Measurements from ENCODE around the gene ST6GALNAC4.
"Not testable (repeated sequence)": the region's sequence is repeated elsewhere in the genome, so short reads cannot be mapped to it uniquely, and the experiment has no call there.

The ST6GALNAC4 gene

DNA sequence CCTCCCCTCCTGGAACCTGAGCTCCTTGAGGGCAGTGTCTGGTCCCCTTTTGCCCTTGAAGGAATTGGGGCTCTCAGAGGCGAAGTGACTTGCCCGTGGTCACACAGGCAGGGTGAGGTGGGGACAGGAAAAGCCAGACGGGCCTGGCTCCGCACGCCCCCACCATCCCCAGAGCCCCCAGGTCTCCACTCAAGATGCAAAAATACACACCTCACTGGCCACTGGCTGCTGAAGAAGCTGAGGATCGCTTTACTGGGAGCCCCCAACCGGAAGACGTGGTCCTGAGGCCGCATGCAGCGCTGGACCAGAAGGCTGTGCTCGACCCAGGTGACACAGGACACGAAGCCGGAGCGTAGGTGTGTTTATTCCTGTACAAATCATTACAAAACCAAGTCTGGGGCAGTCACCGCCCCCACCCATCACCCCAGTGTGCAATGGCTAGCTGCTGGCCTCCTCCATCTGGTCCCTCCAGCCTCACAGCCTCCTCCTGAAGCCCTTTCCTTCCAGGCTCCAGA, 31.8 kb downstream of the ST6GALNAC4 start:
- DNase-seq = no peak

DNA sequence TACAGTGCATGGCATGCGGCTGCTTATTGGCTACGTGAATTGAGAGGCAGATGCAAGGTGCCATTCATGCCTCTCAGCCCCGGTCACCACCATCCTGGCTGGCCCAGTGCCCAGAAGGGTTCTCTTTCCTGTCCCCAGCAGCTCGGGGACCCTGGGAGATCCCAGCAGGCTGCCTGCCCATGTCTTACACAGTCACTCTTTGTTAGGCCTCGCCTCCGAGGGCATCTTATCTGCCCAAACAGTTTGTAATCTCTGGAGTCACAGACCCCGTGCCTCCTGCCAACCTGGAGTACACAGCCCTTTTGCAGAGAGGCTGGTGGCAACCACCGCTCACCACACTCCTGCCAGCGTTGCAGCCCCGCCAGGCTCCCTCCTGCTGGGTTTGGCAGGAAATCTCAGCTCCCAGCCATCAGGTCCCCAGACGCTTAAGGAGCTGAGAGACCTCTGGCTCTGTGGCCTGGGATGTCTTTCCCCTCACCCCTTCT, 32.4 kb downstream of the ST6GALNAC4 start:
- DNase-seq = no peak

DNA sequence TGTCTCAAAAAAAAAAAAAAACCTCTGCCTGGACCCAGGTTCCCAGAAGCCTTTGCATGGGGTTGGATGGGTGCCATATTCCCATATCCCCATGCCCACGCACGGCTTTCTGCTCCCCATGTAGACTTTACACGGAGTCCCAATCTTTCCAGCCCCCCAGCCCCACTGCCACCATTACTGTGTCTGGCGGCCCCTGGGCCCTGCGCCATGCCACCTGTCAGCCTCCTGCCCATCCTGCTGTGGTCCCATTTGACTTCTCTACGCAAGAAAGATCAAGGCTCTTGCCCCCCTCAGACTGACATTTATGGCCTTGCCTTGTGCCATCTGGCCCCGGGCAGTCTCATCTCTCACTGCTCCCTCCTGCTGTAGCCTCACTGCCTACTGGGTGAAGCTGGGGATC, 32.9 kb downstream of the ST6GALNAC4 start:
- DNase-seq = no peak

DNA sequence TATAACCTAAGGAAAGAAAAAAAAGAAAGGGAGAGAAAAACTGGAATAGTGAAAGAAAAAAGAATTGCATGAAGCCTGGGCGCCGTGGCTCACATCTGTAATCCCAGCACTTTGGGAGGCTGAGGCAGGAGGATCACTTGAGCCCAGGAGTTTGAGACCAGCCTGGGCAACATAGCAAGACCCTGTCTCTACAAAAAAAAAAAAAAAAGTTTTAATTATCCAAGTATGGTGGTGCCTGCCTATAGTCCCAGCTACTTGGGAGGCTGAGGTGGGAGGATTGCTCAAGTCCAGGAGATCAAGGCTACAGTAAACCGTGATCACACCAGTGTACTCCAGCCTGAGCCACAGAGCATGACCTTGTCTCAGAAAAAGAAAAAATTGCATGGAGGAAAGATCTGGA, 35.1 kb downstream of the ST6GALNAC4 start:
- DNase-seq = not testable (repeated sequence)

DNA sequence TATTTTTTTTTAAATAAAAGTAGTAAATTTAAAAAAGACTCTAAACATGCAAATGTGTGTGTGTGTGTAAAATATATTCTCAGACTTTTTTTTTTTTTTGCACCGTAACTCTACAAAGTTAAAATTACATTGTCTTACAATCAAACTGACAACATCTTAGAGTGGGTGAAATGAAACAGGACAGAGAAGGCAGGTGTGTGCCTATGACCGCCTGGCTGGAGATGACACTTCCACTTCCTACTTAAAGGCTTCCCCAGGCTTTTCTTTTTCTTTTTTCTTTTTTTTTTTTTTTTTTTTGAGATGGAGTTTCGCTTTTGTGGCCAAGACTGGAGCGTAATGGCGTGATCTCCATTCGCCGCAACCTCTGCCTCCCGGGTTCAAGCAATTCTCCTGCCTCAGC, 36.7 kb downstream of the ST6GALNAC4 start:
- DNase-seq = no peak

DNA sequence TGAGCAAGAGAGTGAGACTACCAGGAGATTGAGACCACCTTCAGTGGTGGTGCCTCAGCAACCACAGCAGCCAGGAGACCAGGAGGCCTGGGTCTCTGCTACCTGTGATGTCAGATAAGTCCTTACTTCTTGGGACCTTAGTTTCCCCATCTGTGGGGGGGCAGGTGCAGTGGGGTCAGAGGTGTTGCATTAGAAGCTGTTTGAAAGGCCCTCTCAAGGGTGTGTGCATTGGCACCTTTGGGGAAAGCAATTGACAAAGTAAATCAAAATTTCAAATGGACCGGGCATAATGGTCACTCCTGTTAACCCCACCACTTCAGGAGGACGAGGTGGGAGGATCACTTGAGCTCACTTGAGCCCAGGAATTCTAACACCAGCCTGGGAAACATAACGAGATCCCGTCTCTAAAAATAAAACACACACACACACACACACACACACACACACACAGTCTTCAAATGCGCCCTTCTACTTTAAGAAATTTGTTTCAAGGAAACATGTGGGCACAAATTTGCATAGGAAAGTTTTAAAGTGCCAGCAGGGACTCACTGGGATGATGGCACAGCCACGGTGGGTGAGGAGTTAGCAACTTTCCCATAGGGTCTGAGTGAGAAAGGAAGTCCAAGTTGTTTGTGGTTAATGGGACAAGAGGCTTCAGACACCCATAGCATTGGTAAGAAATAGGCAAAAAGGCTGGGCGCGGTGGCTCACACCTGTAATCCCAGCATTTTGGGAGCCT, 38.0 kb downstream of the ST6GALNAC4 start:
- no peak for DNase-seq

DNA sequence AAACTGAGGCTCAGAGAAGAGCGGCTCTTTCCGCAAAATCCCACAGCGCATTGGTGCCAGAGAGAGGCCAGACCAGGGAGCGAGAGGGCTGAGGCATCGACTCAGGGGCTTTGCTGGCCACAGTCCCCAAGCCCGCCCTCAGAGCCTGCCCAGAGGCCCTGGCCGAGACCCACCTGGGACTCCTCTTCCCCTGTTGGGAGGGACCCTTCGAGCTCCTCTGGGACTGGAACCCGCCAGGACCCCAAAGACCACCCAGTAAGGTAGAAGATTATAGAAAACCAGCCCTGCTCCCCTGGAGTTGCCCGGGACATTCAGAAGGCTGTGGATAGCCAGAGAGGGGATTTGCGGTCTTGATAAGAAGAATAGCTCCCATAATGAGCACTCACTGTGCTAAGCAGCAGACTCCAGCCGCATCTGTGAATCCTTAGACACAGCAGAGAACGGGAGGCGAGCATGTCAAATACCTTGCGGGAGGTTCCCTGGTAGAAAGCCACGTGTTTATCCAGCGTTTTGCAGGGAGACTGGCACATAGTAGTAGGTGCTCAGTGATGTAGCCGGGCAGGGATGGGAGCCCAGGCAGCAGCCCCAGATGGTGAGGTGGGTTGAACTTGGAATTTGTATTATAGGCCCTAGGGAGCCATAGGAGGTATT, 38.7 kb downstream of the ST6GALNAC4 start:
- DNase-seq = no peak

DNA sequence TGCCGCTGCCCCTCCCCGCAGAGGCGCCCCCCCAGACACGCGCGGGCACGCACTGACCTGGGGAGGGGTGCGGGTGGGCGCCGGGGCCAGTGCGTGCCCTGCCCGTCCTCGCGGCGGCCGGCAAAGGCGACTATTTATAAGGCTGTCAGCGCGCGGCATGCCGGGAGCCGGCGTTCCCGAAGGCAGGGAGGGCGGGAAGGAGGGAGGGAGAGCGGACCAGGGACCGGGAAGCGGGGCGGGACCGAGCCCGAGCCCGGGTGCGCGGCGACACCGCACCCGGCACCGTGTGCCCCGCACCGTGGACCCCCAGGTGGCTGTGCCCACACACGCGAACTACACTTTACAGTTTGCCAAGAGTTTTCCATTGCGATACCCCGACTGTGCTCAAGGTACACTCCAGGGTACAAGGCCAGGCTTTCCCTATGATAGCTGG, 39.3 kb downstream of the ST6GALNAC4 start, which contains the start of gene AK1:
TSS of gene AK1 (minus strand) at position 110 of the 433 bp plus-strand sequence. CDS start 3,058 bp downstream, outside the sequence.
- DNase-seq = no peak

DNA sequence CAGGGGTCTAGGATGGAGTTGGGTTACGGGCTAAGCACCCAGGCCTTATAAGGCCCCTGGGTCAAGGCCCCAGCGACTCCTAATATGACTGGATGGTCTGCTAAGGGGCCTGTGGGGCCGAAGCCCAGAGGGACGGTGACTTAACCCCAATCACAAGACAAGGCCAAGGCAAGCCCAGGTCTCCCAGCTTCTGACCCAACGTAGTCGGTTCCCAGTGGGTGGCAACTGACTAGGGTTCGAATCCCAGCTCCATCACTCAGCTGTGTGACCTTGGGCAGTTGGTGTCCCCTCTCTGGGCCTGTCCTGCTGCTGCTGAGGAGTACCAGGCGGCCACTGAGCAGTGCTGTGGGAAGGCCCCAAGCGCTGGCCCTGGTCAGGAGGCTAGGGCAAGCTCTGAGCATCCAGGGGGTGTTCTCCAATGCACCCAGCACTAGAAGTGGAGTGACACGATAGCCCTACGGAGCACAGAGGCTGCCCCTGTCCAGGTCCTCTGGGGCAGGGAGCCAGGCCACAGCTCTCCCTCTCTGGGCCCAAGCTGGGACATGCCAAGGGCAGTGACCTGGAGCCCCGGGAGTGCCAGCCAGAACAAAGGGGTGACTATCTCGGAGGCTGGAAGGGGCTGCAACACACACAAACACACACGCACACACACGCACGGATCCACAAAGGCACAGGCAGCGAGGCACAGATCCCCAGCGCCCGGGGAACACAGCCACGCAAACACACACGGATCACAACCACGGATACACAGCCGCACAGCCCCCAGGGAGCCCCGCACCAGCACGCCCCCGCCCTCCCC, 39.9 kb downstream of the ST6GALNAC4 start:
- no peak for DNase-seq

DNA sequence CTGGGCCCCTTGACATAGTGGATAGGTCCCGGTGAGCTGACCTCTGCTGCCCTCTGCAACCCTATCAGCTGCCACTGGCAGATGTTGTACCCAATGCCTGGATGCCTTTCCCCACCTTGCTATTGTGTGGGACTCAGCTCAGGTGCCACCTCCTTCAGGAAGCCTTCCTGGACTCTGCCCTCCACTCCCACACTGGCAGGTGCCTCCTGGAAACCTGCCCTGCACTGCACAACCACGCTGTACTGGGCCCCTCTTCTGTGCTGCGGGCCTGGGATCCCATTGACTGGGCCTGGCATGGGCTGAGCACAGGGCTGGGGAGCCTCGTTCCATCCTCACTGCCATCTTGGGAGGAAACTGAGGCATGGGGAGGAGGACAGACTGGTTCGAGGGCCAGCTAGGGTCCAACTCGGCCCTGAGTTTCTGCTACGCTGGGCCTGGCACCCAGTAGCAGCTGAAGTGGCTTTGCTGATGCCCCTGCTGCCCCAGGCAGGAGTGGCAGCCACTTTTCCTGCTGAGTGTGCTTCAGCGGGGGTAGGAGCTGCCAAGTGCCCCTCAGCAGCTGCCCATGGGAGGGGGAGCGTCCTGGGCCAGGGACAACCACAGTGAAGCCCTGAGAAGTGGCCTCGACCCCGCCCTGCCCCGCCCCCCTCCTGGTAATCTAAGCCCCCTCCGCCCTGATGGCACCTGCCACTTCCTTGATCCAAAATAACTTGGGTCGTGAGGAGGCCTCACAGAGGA, 40.6 kb downstream of the ST6GALNAC4 start:
- DNase-seq = no peak

DNA sequence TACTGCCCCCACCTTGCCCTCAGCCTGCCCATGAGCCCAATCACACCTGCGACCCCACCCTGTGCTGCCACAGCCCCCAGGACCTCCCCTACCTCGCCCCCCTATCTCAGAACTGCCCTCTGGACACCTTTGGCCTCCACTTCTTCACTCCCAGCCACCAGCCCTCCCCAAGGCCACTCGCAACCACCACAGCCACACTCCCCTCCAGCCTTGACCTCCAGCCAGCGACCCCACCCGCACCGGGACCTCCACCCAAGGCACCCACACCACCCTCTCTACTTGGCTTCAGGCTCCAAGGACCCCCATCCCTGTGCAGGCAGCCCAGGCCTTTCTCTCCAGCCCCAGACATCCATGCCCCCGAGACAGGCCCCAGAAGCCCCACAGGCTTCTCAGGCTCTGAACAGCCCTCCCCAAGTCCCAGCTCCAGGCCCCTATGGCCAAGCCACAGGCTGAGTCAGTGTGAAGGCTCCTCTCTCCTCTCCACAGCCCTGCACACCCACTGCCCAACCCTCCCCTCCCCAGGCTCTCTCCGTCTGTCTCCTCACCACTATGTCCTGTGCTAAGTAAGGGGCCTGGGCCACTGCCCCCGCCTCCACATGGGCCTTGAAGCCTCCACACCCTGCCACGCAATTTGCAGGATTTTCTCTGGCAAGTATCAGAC, 41.4 kb downstream of the ST6GALNAC4 start:
- DNase-seq = no peak

DNA sequence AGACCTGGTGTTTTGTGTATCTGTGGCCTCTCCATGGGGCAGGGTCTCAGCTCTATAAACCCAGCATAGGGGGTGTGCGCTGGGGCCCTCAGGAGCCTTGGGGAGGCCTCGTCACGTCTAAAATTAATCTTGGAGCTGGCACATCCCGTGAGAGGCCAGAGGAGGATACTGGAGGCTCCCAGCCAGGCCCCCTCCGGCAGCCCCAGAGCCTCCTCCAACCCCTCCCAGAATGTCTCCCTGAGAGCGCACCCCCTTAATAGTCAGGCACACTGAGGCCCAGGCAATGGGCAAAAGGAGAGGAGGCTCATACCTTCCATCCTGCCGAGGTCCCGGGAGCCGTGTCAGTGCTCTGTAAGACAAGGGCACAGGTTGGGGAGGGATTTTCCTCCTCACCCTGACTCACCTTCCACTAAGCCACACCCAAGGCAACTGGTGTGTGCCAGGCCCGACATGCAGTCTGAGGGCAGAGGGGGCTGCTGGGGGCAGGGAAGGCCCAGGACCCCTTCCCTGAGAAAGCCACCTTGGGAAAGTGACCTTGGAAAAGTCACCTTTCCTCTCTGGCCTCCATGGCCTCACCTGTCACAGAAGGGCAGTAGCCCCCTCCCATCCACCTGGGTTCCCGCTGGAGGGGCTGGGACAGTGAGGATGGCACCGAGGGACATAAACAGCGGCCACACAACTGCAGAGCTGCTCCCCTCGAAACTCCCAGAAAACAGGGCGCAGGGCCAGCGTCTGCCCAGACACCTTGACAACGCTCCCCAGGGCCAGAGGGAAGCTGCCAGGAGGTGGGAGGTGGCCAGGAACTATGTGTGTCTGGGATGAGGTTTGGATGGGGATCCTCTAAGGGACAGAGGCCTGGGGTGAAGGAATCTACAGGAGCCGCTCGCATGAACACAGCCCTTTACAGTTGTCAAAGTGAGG, 42.3 kb downstream of the ST6GALNAC4 start:
- no peak for DNase-seq

DNA sequence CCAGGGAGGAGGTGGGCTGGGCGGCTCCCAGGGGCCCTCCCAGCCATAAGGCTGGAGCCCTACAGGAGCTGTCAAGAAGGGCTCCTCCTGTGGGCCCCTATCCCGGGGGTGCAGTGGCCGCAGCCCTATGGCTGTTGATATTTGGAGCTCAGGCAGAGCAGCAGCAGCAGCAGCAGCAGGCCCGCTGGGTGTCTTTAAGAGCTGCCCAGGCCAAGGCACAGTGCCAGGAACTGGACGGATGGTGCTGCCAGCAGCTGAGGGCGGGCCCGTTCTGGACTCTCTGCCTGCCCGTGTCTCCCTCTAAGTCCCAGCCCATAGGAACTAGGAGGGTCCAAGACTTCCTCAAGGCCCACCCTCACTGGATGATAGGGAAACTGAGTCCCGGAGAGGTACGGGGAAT, 43.0 kb downstream of the ST6GALNAC4 start:
- no peak for DNase-seq

DNA sequence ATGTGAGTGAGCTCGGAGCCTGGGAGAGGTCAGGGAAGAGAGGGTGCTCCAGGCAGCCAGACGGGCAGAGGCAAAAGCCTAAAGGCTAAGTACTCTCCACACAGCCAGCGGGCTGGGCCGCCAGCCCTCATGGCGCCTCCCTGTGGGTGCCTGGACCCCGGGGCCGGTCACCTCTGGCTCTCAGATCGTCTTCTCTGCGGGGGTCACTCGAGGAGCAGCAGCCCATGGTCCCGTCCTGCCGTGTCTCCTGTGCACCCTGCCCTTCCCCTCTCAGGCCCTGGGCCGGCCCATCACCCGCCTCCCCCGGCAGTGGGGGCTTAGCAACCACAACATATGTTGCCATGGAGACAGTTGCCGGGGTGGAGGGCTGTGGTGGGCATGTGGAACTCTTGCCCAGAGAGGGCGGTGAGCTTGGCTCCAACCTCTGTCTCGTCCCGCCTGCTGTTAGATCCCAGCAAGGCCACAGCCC, 43.6 kb downstream of the ST6GALNAC4 start:
- no peak for DNase-seq

DNA sequence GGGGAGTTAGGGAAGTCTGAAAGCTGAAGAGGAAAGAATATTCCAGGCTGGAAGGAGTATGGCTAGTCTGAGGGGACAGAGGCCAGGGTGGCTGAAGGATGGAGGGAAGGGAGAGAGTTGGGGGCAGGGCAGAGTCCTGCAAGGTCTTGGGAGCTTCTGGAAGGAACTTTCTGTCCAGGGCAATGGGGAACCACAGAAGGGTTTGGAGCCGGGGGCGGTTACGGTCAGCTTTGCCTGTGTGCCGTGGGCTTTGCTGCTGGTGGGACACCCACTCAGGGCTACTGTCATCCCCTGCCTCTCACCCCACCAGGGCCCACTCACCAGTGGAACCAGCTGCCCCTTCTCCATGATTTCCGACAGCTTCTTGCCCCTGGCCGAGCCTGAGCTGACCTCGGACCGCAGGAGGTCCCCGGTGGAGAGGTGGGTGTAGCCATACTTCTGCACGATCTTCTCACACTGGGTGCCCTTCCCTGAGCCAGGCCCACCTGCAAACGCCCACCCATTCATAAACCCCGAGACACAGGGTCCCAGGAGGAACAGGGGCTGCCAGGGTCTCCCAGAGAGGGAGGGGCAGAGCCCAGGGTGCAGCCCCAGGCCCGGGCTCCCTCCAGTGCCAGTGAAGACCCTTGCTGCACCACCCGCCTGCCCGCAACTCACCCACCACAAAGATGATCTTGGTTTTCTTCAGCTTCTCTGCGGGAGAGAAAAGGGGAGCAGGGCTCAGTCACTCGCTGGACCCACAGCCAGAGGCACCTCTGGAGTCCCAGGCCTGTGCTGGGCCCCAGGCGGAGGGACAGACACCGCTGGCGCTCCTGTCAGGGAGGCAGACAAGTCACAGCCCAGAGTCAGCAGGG, 44.2 kb downstream of the ST6GALNAC4 start:
- DNase-seq = no peak

DNA sequence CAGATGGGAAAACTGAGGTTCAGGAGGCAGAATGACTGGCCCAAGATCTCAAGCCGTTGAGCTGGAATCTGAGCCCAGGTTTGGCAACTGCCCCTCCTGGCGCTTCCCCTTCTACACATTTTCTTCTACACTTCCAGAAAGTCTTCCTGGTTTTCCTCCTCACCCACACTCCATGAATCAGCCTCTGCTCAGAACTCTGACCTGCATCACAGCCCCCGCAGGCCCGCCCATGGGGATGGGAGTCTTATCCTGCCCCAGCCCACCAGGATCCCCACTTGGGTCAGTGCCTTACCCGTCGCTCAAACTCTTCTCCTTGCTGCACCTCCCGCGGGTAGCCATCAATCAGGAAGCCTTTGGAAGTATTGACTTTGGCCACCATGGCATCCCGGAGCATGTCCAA, 45.3 kb downstream of the ST6GALNAC4 start:
- no peak for DNase-seq

DNA sequence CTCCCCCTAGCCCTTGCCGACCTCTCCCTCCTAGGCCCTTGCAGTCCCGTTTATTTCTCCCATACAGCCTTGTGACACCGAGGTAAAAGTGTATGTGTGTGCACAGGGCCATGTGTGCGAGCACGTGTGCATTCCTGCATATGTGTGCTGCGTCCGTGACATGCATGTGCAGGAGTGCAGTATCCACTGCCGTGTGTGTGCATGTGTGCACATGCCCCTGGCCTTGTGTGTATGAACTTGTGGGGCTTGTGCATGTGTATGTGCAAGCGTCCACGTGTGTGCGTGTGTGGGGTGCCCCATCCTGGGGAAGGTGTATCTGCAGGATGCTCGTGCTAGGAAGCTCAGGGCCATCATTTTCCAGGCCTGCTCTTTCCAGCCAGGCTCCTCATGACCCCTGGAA, 46.0 kb downstream of the ST6GALNAC4 start:
- DNase-seq = no peak

DNA sequence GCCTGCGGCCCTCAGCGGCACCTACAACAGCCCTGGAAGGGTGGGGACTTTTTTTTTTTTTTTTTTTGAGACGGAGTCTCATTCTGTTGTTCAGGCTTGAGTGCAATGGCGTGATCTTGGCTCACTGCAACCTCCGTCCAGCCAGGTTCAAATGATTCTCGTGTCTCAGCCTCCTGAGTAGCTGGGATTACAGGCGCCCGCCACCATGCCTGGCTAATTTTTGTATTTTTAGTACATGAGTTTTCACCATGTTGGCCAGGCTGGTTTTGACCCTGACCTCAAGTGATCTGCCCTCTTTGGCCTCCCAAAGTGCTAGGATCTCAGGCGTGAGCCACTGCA, 46.7 kb downstream of the ST6GALNAC4 start:
- not testable (repeated sequence) for DNase-seq

DNA sequence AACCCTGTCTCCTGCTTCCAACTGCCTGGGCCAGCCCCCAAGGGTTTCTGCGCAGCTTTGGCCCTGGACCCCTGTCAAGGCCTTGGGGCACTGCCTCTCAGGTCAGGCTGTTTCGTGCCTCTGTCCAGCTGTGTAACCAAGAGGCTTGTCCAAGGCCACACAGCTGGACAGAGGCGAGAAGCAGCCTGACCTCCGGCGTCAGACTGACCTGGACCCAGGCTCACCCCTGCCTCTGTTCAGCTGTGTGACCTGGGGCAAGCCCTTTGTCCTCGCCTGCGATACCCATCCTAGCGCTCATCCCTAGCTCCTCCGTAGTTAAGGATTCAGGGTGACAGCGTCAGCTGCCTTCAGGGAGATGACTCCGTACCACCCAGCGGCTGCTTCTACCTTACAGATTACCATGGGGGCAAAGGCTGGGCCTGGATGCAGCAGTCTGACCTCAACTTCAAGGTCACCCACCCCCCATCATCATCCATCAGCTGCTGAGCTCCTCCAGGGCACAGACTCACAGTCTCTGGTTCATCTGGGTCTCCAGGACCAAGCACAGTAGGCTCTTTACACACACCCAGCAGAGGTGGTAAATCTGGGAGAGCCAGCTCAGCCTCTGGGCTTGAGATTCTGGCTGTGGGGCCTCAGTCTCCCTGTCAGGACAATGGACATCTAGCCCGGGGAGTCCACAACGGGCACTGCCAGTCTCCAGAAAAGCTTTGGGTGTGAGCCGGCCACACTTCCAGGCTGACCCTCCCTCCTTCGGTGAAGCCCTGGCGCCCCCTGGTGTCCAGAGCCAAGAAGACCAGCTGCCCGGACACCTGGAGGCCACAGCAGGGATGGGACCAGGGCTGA, 47.3 kb downstream of the ST6GALNAC4 start:
- peak; percentile 55 to 68 (median 64) for DNase-seq
